HEK293 (cell line): Measurements from ENCODE around the gene EXD1.
"Not testable (repeated sequence)": the region's sequence is repeated elsewhere in the genome, so short reads cannot be mapped to it uniquely, and the experiment has no call there.

ENCODE experiments used
- CTCF ChIA-PET: fragments of 350-600 bp; formaldehyde crosslinking; extraction: SDS; loops from one replicate; lab custom pipeline; 2021; ENCODE audit warnings: antibody characterized with exemption; lab: Yijun Ruan, JAX
- POLR2A ChIA-PET: fragments of 300-600 bp; formaldehyde crosslinking; extraction: SDS; loops from one replicate; lab custom pipeline; 2020; ENCODE audit warnings: antibody characterized with exemption, inconsistent platforms; lab: Yijun Ruan, JAX
- H3K27ac ChIP-seq: fragments of 200-500 bp; sonication (Bioruptor generic); 2 replicates; pipeline ENCODE4 v1.5.1; 2014; ENCODE audit warnings: low read depth, low read length, control low read depth, inconsistent platforms; ENCODE audit errors: extremely low read depth
- H3K36me3 ChIP-seq, 2 experiments: fragments of 200-500 bp in 1 of 2; sonication (Bioruptor generic) in 1 of 2; 1 replicate in 1 of 2; 2 replicates in 1 of 2; pipeline ENCODE4 v1.5.1; 2014 to 2017; ENCODE audit warnings: inconsistent platforms in 2 of 2, low read length in 2 of 2; ENCODE audit not compliant: control insufficient read depth in 2 of 2, insufficient read depth in 1 of 2
- H3K4me1 ChIP-seq: fragments of 200-500 bp; sonication (Bioruptor generic); 2 replicates; pipeline ENCODE4 v1.5.1; 2014; ENCODE audit warnings: mild to moderate bottlenecking, low read length, inconsistent platforms; ENCODE audit not compliant: control insufficient read depth, insufficient read depth
- H3K4me3 ChIP-seq: 2 replicates; pipeline ENCODE4 v1.5.1; 2011; ENCODE audit warnings: low read depth, mild to moderate bottlenecking, control low read depth, low read length, moderate library complexity
- H3K9me3 ChIP-seq: fragments of 200-500 bp; sonication (Bioruptor generic); 2 replicates; pipeline ENCODE4 v1.5.1; 2014; ENCODE audit warnings: low read depth, low read length, inconsistent platforms; ENCODE audit not compliant: control insufficient read depth, insufficient read depth
- HOXC10 ChIP-seq: sonication (generic); formaldehyde crosslinking; IDR thresholded peaks from 2 replicates; pipeline ENCODE4 v1.8.1; 2023; ENCODE audit warnings: mild to moderate bottlenecking, missing genetic modification reagents
- TSHZ1 ChIP-seq: fragments of 450-650 bp; formaldehyde crosslinking; IDR thresholded peaks from 2 replicates; pipeline ENCODE4 v1.5.1; 2016; ENCODE audit warnings: missing biosample characterization, missing genetic modification characterization, borderline replicate concordance
- ZBTB11 ChIP-seq: fragments of 450-650 bp; formaldehyde crosslinking; conservative IDR thresholded peaks from 2 replicates; pipeline ENCODE4 v1.5.1; 2016; ENCODE audit warnings: low read depth, missing biosample characterization, missing genetic modification characterization
- ZFP69B ChIP-seq: fragments of 450-650 bp; formaldehyde crosslinking; IDR thresholded peaks from 2 replicates; pipeline ENCODE4 v1.5.1; 2016; ENCODE audit warnings: missing biosample characterization, missing genetic modification characterization
- ZNF133 ChIP-seq: fragments of 450-650 bp; formaldehyde crosslinking; IDR thresholded peaks from 2 replicates; pipeline ENCODE4 v1.5.1; 2016; ENCODE audit warnings: missing biosample characterization, missing genetic modification characterization
- ZNF140 ChIP-seq: fragments of 450-650 bp; formaldehyde crosslinking; IDR thresholded peaks from 2 replicates; pipeline ENCODE4 v1.5.1; 2016; ENCODE audit warnings: missing biosample characterization, missing genetic modification characterization
- ZNF155 ChIP-seq: fragments of 450-650 bp; formaldehyde crosslinking; IDR thresholded peaks from 2 replicates; pipeline ENCODE4 v1.5.1; 2016; ENCODE audit warnings: missing biosample characterization, missing genetic modification characterization
- ZNF169 ChIP-seq: fragments of 450-650 bp; formaldehyde crosslinking; IDR thresholded peaks from 2 replicates; pipeline ENCODE4 v1.5.1; 2016; ENCODE audit warnings: missing biosample characterization, missing genetic modification characterization
- ZNF23 ChIP-seq: fragments of 450-650 bp; formaldehyde crosslinking; IDR thresholded peaks from 2 replicates; pipeline ENCODE4 v1.5.1; 2016; ENCODE audit warnings: missing biosample characterization, missing genetic modification characterization, borderline replicate concordance
- ZNF391 ChIP-seq: fragments of 450-650 bp; formaldehyde crosslinking; IDR thresholded peaks from 2 replicates; pipeline ENCODE4 v1.5.1; 2016; ENCODE audit warnings: low read depth, missing biosample characterization, missing genetic modification characterization, borderline replicate concordance
- ZNF449 ChIP-seq: fragments of 450-650 bp; formaldehyde crosslinking; IDR thresholded peaks from 2 replicates; pipeline ENCODE4 v1.5.1; 2017; ENCODE audit warnings: missing biosample characterization, mild to moderate bottlenecking, missing genetic modification characterization, moderate library complexity
- ZNF558 ChIP-seq: fragments of 450-650 bp; formaldehyde crosslinking; IDR thresholded peaks from 2 replicates; pipeline ENCODE4 v1.5.1; 2016; ENCODE audit warnings: missing biosample characterization, missing genetic modification characterization
- ZNF585B ChIP-seq: fragments of 450-650 bp; formaldehyde crosslinking; IDR thresholded peaks from 2 replicates; pipeline ENCODE4 v1.5.1; 2016; ENCODE audit warnings: missing biosample characterization, missing genetic modification characterization
- ZNF610 ChIP-seq: fragments of 450-650 bp; formaldehyde crosslinking; IDR thresholded peaks from 2 replicates; pipeline ENCODE4 v1.5.1; 2016; ENCODE audit warnings: missing biosample characterization, missing genetic modification characterization, borderline replicate concordance
- ZNF626 ChIP-seq: fragments of 450-650 bp; sonication (Bioruptor Pico); formaldehyde crosslinking; IDR thresholded peaks from 2 replicates; pipeline ENCODE4 v1.5.1; 2018; ENCODE audit warnings: missing biosample characterization, missing genetic modification characterization, inconsistent platforms
- ZNF639 ChIP-seq: fragments of 450-650 bp; formaldehyde crosslinking; IDR thresholded peaks from 2 replicates; pipeline ENCODE4 v1.5.1; 2016; ENCODE audit warnings: missing biosample characterization, missing genetic modification characterization
- ZNF76 ChIP-seq: fragments of 450-650 bp; formaldehyde crosslinking; IDR thresholded peaks from 2 replicates; pipeline ENCODE4; 2016; ENCODE audit warnings: low read depth, missing biosample characterization, missing genetic modification characterization, borderline replicate concordance
- TF ChIP-seq, protein P1 (sequence below): fragments of 450-650 bp; formaldehyde crosslinking; IDR thresholded peaks from 2 replicates; pipeline ENCODE4 v1.5.1; 2016; ENCODE audit warnings: missing biosample characterization, missing genetic modification characterization

EXD1 gene

DNA sequence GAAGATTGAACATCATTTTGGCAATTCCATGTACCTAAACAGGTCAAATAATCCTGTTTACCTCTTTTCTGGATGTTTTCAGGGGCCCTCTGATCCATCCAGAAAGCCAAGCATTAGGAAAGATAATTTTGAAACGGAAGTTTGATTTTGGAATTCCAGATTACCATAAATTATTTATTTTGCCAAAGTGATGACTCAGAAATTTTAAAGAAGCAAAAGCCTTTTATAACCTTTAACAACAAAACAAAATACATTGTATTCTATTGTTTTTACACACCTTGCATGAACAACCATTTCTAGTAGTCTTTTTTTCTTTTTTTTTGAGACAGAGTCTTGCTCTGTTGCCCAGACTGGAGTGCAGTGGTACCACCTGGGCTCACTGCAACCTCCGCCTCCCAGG lies 82.5 kb downstream of the EXD1 start (continued):
- TF ChIP-seq ZNF133 (tag by site-specific recombination) (no peak), ZNF23 (tag by site-specific recombination) (no peak), ZNF155 (tag by site-specific recombination) (no peak), ZNF639 (no peak), ZNF449 (tag by site-specific recombination) (no peak), ZNF558 (tag by site-specific recombination) (no peak), ZFP69B (tag by site-specific recombination) (no peak), ZNF585B (tag by site-specific recombination) (no peak), ZBTB11 (tag by site-specific recombination) (no peak)
- TF ChIP-seq, protein P1, sequence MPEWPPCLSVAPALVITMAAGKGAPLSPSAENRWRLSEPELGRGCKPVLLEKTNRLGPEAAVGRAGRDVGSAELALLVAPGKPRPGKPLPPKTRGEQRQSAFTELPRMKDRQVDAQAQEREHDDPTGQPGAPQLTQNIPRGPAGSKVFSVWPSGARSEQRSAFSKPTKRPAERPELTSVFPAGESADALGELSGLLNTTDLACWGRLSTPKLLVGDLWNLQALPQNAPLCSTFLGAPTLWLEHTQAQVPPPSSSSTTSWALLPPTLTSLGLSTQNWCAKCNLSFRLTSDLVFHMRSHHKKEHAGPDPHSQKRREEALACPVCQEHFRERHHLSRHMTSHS (tag by site-specific recombination) = no peak

DNA sequence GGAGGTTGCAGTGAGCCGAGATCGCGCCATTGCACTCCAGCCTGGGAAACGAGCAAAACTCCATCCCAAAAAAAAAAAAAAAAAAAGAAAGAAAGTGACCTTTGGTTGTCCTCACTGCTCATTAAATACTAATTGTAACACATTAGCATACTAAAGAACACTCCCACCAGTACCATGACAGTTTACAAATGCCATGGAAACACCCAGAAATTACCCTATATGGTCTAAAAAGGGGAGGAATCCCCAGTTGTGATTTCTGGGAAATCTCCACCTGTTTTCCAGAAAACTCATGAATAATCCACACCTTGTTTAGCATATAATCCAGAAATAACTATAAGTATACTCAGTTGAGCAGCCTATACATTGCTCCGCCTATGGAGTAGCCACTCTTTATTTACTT lies 90.9 kb downstream of the EXD1 start:
- no peaks in the 10 kb centered on the region for H3K9me3 ChIP-seq
- no peaks in the 10 kb centered on the region for H3K4me1 ChIP-seq
- no peaks in the 10 kb centered on the region for H3K36me3 ChIP-seq
- POLR2A ChIA-PET = no interaction called here
- TF ChIP-seq ZNF169 (tag by site-specific recombination) = no peak
- TF ChIP-seq ZNF140 (tag by site-specific recombination) = no peak
- TF ChIP-seq ZNF610 (tag by site-specific recombination) = no peak
- TF ChIP-seq HOXC10 (CRISPR knock-in tag) = no peak
- no peak for TF ChIP-seq ZNF76
- no peak for TF ChIP-seq ZNF391 (tag by site-specific recombination)
- no peak for TF ChIP-seq ZNF626 (tag by site-specific recombination)
- TF ChIP-seq TSHZ1 (tag by site-specific recombination) = no peak
- CTCF ChIA-PET = no interaction called here
- H3K27ac ChIP-seq = no peak overlapping the region
- no peak overlapping the region for H3K4me3 ChIP-seq

DNA sequence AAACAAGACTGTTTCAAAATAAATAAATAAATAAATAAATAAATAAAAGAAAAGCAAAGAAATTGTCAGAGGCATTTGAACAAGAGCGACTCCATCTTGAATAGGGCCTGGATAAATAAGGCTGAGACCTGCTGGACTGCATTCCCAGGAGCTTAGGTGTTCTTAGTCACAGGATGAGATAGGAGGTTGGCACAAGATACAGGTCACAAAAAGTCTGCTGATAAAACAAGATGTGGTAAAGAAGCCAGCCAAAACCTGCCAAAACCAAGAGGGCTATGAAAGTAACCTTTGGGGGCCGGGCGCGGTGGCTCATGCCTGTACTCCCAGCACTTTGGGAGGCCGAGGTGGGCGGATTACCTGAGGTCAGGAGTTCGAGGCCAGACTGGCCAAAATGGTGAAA lies 91.4 kb downstream of the EXD1 start:
- H3K4me1 ChIP-seq, H3K9me3 ChIP-seq, POLR2A ChIA-PET, H3K4me3 ChIP-seq, H3K36me3 ChIP-seq, CTCF ChIA-PET, H3K27ac ChIP-seq: not testable (repeated sequence)

- POLR2A ChIA-PET = not testable (repeated sequence)
Measured at GRCh38 chr15:41135580-41135979, 95.0 kb downstream of the EXD1 start.

More at GRCh38 chr15:41135580-41135979, 95.0 kb downstream of the EXD1 start:
- H3K27ac ChIP-seq, H3K9me3 ChIP-seq, CTCF ChIA-PET, H3K4me1 ChIP-seq, H3K36me3 ChIP-seq, H3K4me3 ChIP-seq: not testable (repeated sequence)
